PC-9 (cell line): ENCODE results near the gene LIN37. TPM values are rescaled to one million over a fixed set of nuclear protein-coding genes. Genes with fewer than 3 reads are reported as not detected.

ENCODE experiments used
- BruUV-seq: library from RNA; stranded (reverse); fragments of 400-500 nt; replicated peaks from 2 replicates; lab custom pipeline; 2021; lab: Mats Ljungman, UMichigan
- CTCF ChIA-PET: fragments of 300-600 bp; sonication (Branson Sonifier 250); formaldehyde crosslinking; loops from one replicate; lab custom pipeline; 2022; ENCODE audit warnings: antibody characterized with exemption; lab: Charles Lee
- POLR2A ChIA-PET: fragments of 300-600 bp; sonication (Branson Sonifier 250); formaldehyde crosslinking; loops from one replicate; lab custom pipeline; 2022; ENCODE audit warnings: antibody characterized with exemption; ENCODE audit not compliant: unreplicated experiment; lab: Charles Lee
- DNase-seq, 2 experiments: peaks; one replicate each; pipeline versions ENCODE4 v3.0.0 to v3.0.0-alpha.2; 2015 to 2022; ENCODE audit warnings: mixed read lengths in 1 of 2
- H2AFZ ChIP-seq: fragments of 200-600 bp; sonication (generic); 2 replicates; pipeline ENCODE4 v1.8.1; 2017; ENCODE audit warnings: antibody characterized with exemption
- H3F3A ChIP-seq: fragments of 200-600 bp; sonication (generic); 2 replicates; pipeline ENCODE4 v1.8.1; 2017; ENCODE audit warnings: antibody characterized with exemption, mild to moderate bottlenecking, low read depth; ENCODE audit not compliant: insufficient read depth
- H3K27ac ChIP-seq: fragments of 200-600 bp; sonication (generic); 2 replicates; pipeline ENCODE4 v1.6.1; 2016; ENCODE audit warnings: mixed run types
- H3K27me3 ChIP-seq: fragments of 200-600 bp; sonication (generic); 2 replicates; pipeline ENCODE4 v1.6.1; 2016; ENCODE audit warnings: low read depth, mixed run types; ENCODE audit not compliant: insufficient read depth
- H3K36me3 ChIP-seq: fragments of 200-600 bp; sonication (generic); 2 replicates; pipeline ENCODE4 v1.6.1; 2016; ENCODE audit warnings: low read depth, mixed run types
- H3K4me1 ChIP-seq: fragments of 200-600 bp; sonication (generic); replicated peaks from 2 replicates; pipeline ENCODE4 v1.6.1; 2016; ENCODE audit warnings: mixed run types; ENCODE audit not compliant: insufficient read depth
- H3K4me2 ChIP-seq: fragments of 200-600 bp; sonication (generic); 2 replicates; pipeline ENCODE4 v1.6.1; 2017; ENCODE audit warnings: mixed run types
- H3K4me3 ChIP-seq: fragments of 200-600 bp; sonication (generic); 2 replicates; pipeline ENCODE4 v1.6.1; 2016; ENCODE audit warnings: mixed run types
- H3K79me2 ChIP-seq: fragments of 200-600 bp; sonication (generic); 2 replicates; pipeline ENCODE4 v1.6.1; 2017; ENCODE audit warnings: low read depth, mixed run types
- H3K9me2 ChIP-seq: fragments of 200-600 bp; sonication (generic); 2 replicates; pipeline ENCODE4 v1.8.1; 2017; ENCODE audit warnings: mild to moderate bottlenecking; ENCODE audit not compliant: insufficient read depth
- H3K9me3 ChIP-seq: fragments of 200-600 bp; sonication (generic); 2 replicates; pipeline ENCODE4 v1.8.1; 2016; ENCODE audit warnings: low read depth; ENCODE audit not compliant: insufficient read depth
- H4K20me1 ChIP-seq: fragments of 200-600 bp; sonication (generic); 2 replicates; pipeline ENCODE4 v1.8.1; 2017; ENCODE audit not compliant: insufficient read depth
- CTCF ChIP-seq: fragments of 200-600 bp; sonication (generic); conservative IDR thresholded peaks from 2 replicates; pipeline ENCODE4 v1.6.1; 2017; ENCODE audit warnings: mixed run types, antibody characterized with exemption, mild to moderate bottlenecking, moderate library complexity
- EZH2 ChIP-seq: fragments of 200-600 bp; sonication (generic); IDR thresholded peaks from 2 replicates; pipeline ENCODE4 v1.8.0; 2017; ENCODE audit warnings: antibody characterized with exemption, low read depth
- intact Hi-C: fragments of 100-400 bp; cut with micrococcal nuclease; formaldehyde crosslinking; loops from one replicate; pipeline ENCODE4 v1.10.0; 2022; ENCODE audit not compliant: unreplicated experiment
- total RNA-seq: library from RNA; stranded (reverse); gene quantifications from 2 replicates; pipeline ENCODE4 v1.2.3, GENCODE V29; 2021

Gene LIN37
- total RNA-seq, 1 experiment from 2014 or later, result 17.0 TPM

GRCh38 chr19:35777961-35778360 lies 29.6 kb downstream of the LIN37 start:
- intact Hi-C loops, result no loop called here
- no peaks in the 10 kb centered on the region for H3K9me2 ChIP-seq
- H3F3A ChIP-seq, result 0 out of 2 replicates have a peak, but pooled peaks cover 7% of the 10 kb centered on the region
- H2AFZ ChIP-seq, result no peak overlapping the region
- H3K4me3 ChIP-seq, result no peak overlapping the region
- no peak for DNase-seq
- no peaks in the 10 kb centered on the region for H3K79me2 ChIP-seq
- no peak overlapping the region for H3K27ac ChIP-seq
- H4K20me1 ChIP-seq, result no peaks in the 10 kb centered on the region
- no peak overlapping the region for H3K4me2 ChIP-seq
- no TSS peak for BruUV-seq
- no peaks in the 10 kb centered on the region for H3K36me3 ChIP-seq
- no peak for TF ChIP-seq EZH2
- TF ChIP-seq CTCF, result no peak
- ChIA-PET POLR2A (interaction anchor here (0.6 kb wide), 1 partner anchor 76 kb away, joined by 3 read pairs; no protein-coding TSS in a partner anchor), CTCF (no interaction called here)
- no peaks in the 10 kb centered on the region for H3K4me1 ChIP-seq
- H3K27me3 ChIP-seq, result no peaks in the 10 kb centered on the region
- H3K9me3 ChIP-seq, result no peaks in the 10 kb centered on the region

GRCh38 chr19:35779033-35779432 lies 30.7 kb downstream of the LIN37 start:
- H3K4me3 ChIP-seq, result no peak overlapping the region
- ChIA-PET POLR2A (no interaction called here), CTCF (no interaction called here)
- intact Hi-C loops, result no loop called here
- 0 out of 2 replicates have a peak, but pooled peaks cover 9% of the 10 kb centered on the region for H3F3A ChIP-seq
- TF ChIP-seq CTCF (no peak), EZH2 (no peak)
- H3K36me3 ChIP-seq, result no peaks in the 10 kb centered on the region
- no peaks in the 10 kb centered on the region for H3K9me3 ChIP-seq
- no peaks in the 10 kb centered on the region for H4K20me1 ChIP-seq
- no peak for DNase-seq
- H3K79me2 ChIP-seq, result no peaks in the 10 kb centered on the region
- BruUV-seq, result no TSS peak
- no peak overlapping the region for H3K4me2 ChIP-seq
- H3K9me2 ChIP-seq, result no peaks in the 10 kb centered on the region
- H3K27ac ChIP-seq, result no peak overlapping the region
- no peaks in the 10 kb centered on the region for H3K4me1 ChIP-seq
- H3K27me3 ChIP-seq, result no peaks in the 10 kb centered on the region; the same call in 1 of the 2 replicates
- H2AFZ ChIP-seq, result no peak overlapping the region

GRCh38 chr19:35780058-35780457 lies 31.7 kb downstream of the LIN37 start:
- no peak for DNase-seq
- 0 out of 2 replicates have a peak, but pooled peaks cover 9% of the 10 kb centered on the region for H3F3A ChIP-seq
- H3K4me1 ChIP-seq, result no peaks in the 10 kb centered on the region
- no peaks in the 10 kb centered on the region for H3K36me3 ChIP-seq
- H3K27me3 ChIP-seq, result no peaks in the 10 kb centered on the region; the same call in 1 of the 2 replicates
- BruUV-seq, result no TSS peak
- H3K4me3 ChIP-seq, result no peak overlapping the region
- intact Hi-C loops, result no loop called here
- TF ChIP-seq EZH2, result no peak
- no peak overlapping the region for H3K4me2 ChIP-seq
- H3K9me3 ChIP-seq, result no peaks in the 10 kb centered on the region
- CTCF ChIA-PET, result no interaction called here
- no peaks in the 10 kb centered on the region for H3K79me2 ChIP-seq
- no peaks in the 10 kb centered on the region for H3K9me2 ChIP-seq
- H3K27ac ChIP-seq, result no peak overlapping the region
- POLR2A ChIA-PET, result no interaction called here
- no peaks in the 10 kb centered on the region for H4K20me1 ChIP-seq
- H2AFZ ChIP-seq, result no peak overlapping the region

- H3K4me3 ChIP-seq, result no peak overlapping the region
- H3K27ac ChIP-seq, result no peak overlapping the region
- no peak overlapping the region for H3K4me2 ChIP-seq
- TF ChIP-seq EZH2, result no peak
- H3K27me3 ChIP-seq, result no peaks in the 10 kb centered on the region; the same call in 1 of the 2 replicates
- intact Hi-C loops, result no loop called here
- H3K9me3 ChIP-seq, result no peaks in the 10 kb centered on the region
- no peak for DNase-seq
- H3K79me2 ChIP-seq, result no peaks in the 10 kb centered on the region
- BruUV-seq, result no TSS peak
- no peak overlapping the region for H2AFZ ChIP-seq
- POLR2A ChIA-PET, result no interaction called here
- H3K9me2 ChIP-seq, result no peaks in the 10 kb centered on the region
- 0 out of 2 replicates have a peak, but pooled peaks cover 9% of the 10 kb centered on the region for H3F3A ChIP-seq
- no peaks in the 10 kb centered on the region for H4K20me1 ChIP-seq
- CTCF ChIA-PET, result no interaction called here
- no peaks in the 10 kb centered on the region for H3K4me1 ChIP-seq
- no peaks in the 10 kb centered on the region for H3K36me3 ChIP-seq
These were observed 32.3 kb downstream of the LIN37 start for GRCh38 chr19:35780717-35781116.
